Stimulated activated CD8-positive, alpha-beta memory T cell treated with anti-CD3 and anti-CD28 coated beads, Interleukin-12 subunit alpha, Interleukin-12 subunit beta, amount 100 ng/mL, for 1 hour (primary cell): ENCODE measurements around the gene VWA1.
"Not testable (repeated sequence)": the region's sequence is repeated elsewhere in the genome, so short reads cannot be mapped to it uniquely, and the experiment has no call there.

Source experiments
- DNase-seq: peaks from one replicate; pipeline ENCODE4 v3.0.0-alpha.2; 2020; ENCODE audit warnings: low read depth

VWA1 gene

DNA sequence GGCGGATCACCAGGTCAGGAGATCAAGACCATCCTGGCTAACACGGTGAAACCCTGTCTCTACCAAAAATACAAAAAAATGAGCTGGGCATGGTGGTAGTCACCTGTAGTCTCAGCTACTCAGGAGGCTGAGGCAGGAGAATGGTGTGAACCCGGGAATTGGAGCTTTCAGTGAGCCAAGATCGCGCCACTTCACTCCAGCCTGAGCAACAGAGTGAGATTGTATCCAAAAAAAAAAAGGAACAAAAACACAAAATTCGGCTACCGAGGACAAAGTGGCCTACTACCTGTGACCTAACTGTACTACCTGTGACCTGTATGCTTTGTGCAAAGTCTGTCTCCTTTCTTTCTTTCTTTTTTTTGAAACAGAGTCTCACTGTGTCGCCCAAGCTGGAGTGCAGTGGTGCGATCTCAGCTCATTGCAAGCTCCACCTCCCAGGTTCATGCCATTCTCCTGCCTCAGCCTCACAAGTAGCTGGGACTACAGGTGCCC, 32.5 kb upstream of the VWA1 start:
- not testable (repeated sequence) for DNase-seq

DNA sequence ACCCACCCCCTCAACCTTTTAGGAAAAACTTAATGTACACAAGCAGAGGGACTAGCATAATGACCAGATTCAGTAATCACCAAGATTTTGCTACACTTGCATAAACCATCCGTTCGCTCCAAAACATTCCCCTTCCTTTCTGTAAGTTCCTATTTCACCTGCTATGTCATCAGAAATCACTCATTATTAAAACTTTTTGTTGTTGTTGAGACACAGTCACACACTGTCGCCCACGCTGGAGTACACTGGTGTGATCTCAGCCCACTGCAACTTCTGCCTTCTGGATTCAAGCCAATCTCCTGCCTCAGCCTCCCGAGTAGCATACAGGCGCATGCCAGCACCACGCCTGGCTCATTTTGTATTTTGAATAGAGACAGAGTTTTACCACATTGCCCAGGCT, 31.8 kb upstream of the VWA1 start:
- no peak for DNase-seq

GRCh38 chr1:1406101-1406820, 29.2 kb upstream of the VWA1 start:
- DNase-seq = no peak

DNA sequence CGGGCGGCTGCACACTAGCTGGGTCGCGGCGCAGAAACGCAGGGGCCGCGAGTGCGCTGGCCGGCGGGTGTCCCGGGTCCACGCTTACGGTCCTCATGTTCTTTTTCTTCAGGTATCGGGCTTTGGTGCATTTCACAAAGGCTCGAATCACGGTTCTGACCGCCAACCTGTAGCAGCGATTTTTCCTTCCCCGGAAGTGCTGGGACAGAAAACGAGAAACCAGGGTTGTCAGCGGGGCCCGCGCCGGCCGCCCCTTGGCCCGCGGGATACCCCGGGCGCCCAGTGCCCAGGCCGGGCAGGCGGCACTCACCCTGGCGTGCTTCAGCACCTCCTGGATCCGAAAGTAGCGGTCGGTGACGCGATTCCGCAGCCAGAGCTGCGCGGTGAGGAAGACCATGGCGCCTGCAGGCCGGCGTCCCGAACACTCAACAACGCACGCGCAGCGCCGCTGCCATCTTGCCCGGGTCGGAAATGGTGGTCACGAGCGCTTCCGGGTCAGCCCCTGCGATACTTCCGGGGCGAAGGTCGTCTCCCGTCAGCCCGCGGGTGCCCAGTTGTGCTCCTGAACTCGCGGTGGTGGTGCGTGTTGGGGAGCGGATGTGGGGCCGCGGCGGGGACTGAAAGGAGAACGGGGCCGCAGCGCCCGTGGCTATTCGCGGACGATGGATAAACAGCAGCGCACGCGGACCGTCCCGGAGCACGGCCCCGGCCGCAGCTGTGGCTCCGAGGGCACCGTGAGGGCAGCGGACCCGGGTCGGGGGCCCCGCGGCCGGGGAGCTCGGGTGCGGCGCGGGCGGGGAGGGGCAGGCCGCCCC, 28.5 kb upstream of the VWA1 start, which contains the start of gene MRPL20:
TSS of gene MRPL20 (minus strand) at position 473 of the 815 bp plus-strand sequence. CDS start at position 397, 76 bp downstream.
- DNase-seq = peak; percentile 93

GRCh38 chr1:1407636-1408318, 27.7 kb upstream of the VWA1 start:
- no peak for DNase-seq

DNA sequence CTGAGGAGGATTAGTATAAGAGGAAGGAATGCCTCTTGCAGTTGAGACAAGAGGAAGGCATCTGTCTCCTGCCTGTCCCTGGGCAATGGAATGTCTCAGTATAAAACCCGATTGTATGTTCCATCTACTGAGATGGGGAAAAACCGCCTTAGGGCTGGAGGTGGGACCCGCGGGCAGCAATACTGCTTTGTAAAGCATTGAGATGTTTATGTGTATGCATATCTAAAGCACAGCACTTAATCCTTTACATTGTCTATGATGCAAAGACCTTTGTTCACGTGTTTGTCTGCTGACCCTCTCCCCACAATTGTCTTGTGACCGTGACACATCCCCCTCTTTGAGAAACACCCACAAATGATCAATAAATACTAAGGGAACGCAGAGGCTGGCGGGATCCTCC, 25.3 kb upstream of the VWA1 start:
- DNase-seq = not testable (repeated sequence)

- DNase-seq = no peak
These were observed 23.9 kb upstream of the VWA1 start for GRCh38 chr1:1411626-1412025.

GRCh38 chr1:1412311-1412902, 23.1 kb upstream of the VWA1 start:
- not testable (repeated sequence) for DNase-seq

- no peak for DNase-seq
These were observed 19.7 kb upstream of the VWA1 start for GRCh38 chr1:1415751-1416150.

GRCh38 chr1:1417396-1417795, 18.1 kb upstream of the VWA1 start:
- DNase-seq = not testable (repeated sequence)

DNA sequence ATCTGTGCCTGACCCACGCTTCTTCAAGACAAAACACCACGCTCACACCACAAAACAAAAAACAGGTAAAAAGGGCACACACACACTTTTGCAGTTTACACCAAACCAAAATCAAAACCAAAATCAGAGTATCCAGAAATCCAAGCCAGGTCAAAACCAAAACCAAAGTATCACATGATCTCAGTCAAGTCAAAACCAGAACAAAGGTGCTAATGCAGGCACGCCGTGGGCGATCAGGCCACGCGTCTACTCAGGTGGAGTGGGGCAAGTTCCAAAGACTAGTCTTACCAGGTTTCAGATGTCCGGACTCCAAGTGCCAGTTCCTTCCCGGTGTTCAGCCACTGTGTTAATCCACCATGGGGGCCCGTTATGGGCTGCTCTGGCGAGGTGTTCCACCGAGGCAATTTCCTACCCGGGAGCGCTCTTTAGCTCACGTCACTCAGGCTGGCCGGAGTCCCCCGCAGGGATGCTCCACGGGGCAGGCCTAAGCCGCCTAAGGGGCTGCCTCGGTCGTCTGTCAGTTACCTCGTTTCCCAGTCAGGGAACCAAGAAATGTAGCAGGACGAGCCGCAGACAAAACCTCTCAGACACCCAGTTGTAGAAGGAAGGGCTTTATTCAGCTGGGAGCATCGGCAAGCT, 17.5 kb upstream of the VWA1 start:
- not testable (repeated sequence) for DNase-seq

DNA sequence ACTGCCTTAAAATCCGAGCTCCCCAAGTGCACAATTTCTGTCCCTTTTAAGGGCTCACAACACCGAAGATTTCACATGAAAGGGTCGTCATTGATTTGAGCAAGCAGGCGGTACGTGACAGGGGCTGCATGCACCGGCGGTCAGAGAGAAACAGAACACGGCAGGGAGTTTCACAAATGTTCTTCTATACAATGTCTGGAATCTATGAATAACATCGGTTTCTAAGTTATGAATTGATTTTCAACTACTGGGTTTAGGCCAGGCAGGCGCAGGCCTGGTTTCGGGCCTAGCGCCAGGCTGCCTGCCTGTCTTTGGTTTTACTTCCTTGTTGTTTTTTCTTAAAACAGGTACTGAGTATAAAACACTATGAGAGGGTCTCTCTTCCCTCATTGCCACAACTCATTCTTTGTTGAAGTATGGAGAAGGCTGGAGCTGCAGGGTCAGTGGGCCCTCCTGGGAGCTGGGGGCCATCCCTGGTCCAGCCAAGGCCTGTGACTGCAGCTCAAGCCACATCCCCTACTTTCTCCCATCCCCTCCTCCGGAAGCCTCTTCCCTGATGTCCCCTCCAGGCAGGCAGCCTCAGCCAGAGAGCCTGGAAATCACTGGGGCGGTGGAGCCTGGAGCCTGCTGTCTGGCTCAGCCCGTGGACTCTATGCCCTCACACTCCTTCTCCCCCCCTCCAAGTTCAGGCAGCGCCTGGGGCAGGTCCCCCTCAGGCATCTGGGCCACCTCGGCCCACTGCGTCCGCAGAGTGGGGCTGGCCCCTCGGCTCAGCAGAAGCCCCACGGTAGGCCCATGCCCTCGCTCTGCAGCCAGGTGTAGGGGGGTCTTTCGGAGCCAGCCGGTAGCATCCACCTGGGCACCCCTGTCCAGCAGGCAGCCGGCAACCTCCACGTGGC, 16.8 kb upstream of the VWA1 start:
- DNase-seq = no peak

- DNase-seq = no peak
These were observed 16.1 kb upstream of the VWA1 start for GRCh38 chr1:1419363-1419812.

DNA sequence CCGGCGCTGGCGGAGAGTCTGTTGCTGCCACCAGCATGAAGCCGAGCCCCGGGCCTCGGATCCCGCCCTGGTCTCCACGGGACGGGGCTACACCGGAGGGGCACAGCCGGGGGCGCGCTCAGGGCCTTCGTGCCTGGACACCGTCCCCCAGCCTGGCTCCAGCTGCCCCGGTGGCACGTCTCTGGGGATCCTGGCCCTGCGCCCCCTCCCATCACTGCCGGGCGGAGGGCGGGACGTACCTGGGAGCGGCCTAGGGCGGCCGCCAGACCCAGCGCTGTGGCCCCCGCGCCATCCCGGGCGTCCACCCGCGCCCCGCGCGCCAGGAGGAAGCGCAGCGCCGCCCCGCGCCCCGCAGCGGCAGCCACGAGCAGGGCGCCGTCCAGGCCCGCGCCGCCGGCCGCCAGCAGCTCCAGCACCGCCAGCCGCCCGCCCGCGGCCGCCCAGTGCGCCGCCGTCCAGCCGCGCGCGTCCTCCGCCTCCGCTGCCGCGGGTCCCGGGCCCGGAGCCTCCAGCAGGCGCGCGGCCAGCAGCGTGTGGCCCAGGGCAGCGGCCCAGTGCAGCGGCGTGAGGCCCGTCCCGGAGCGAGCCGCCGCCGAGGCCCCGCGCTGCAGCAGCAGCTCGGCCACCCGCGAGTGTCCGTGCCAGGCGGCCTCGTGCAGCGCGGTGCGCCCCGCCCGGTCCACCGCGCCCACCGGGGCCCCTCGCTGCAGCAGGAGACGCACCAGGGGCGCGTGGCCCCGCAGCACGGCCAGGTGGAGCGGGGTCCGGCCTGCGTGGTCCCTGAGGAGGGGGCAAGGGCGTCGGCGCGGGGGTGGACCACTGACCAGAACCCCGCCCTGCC, 15.5 kb upstream of the VWA1 start:
- no peak for DNase-seq

- DNase-seq = no peak
These were observed 14.8 kb upstream of the VWA1 start for GRCh38 chr1:1420654-1421141.

GRCh38 chr1:1421147-1421906, 14.2 kb upstream of the VWA1 start, which contains the start of gene ANKRD65:
Gene ANKRD65, minus strand, starts transcription at chr1:1421276. Its CDS starts 271 bp downstream, at chr1:1421005.
- DNase-seq = no peak

DNA sequence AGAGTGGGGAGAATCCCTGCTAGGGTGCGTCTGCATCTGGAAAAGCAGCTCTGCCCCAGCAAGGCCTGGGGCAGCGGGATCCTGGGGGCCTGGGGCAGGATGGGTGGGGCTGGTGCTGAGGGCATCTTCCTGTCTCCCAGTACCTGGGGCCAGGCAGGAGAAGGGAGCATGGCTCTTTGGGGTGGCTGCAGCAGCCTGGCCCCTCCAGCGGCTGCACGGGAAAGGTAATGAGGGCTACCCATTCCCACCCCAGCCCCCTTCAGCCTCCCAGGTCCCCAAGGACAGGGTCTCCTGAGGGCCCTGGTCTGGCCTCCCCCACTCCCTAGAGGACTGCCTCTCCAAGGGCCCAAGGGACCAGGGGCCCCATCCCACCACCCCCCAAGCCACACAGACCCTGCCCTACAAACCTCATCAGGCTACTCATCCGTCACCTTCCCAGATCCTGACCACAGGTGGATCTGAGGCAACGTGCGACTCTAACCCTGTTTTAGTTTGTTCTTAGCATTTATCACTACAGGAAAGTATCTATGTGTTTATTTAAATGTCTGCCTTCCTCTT, 13.5 kb upstream of the VWA1 start:
- no peak for DNase-seq
